Caco-2 (cell line): ENCODE results near the gene PIR. TPM values are rescaled to one million over a fixed set of nuclear protein-coding genes. Genes with fewer than 3 reads are reported as not detected.

ENCODE experiments used
- BruUV-seq: library from RNA; stranded (reverse); fragments of 400-500 nt; replicated peaks from 2 replicates; lab custom pipeline; 2021; lab: Mats Ljungman, UMichigan
- CTCF ChIA-PET: fragments of 300-600 bp; sonication (Branson Sonifier 250); formaldehyde crosslinking; loops from one replicate; lab custom pipeline; 2022; ENCODE audit warnings: antibody characterized with exemption; lab: Charles Lee
- POLR2A ChIA-PET: fragments of 300-600 bp; sonication (Branson Sonifier 250); formaldehyde crosslinking; loops from one replicate; lab custom pipeline; 2022; ENCODE audit warnings: antibody characterized with exemption; lab: Charles Lee
- DNase-seq, 2 experiments: peaks; one replicate each; pipeline versions ENCODE4 v3.0.0 to v3.0.0-alpha.2; 2020 to 2022
- H3K27me3 ChIP-seq: replicated peaks from 2 replicates; pipeline ENCODE4 v1.6.0; 2011; ENCODE audit warnings: low read length; ENCODE audit not compliant: control insufficient read depth, insufficient read depth
- H3K36me3 ChIP-seq: 2 replicates; pipeline ENCODE4 v1.5.1; 2011; ENCODE audit warnings: low read length; ENCODE audit not compliant: control insufficient read depth, insufficient read depth
- H3K4me1 ChIP-seq: fragments of 250-450 bp; sonication (Bioruptor Pico); 2 replicates; pipeline ENCODE4 v1.5.1; 2020; ENCODE audit warnings: mild to moderate bottlenecking
- H3K4me3 ChIP-seq: 2 replicates; pipeline ENCODE4 v1.5.1; 2011; ENCODE audit warnings: low read depth, mild to moderate bottlenecking, control low read depth, low read length
- H3K9me3 ChIP-seq: fragments of 250-450 bp; sonication (Bioruptor Pico); 2 replicates; pipeline ENCODE4 v1.5.1; 2020; ENCODE audit warnings: mild to moderate bottlenecking, moderate library complexity
- H3K27ac Mint-ChIP-seq: one replicate; pipeline ENCODE4 v1.8.0; 2022; ENCODE audit warnings: mixed read lengths; ENCODE audit not compliant: unreplicated experiment
- H3K27me3 Mint-ChIP-seq: one replicate; pipeline ENCODE4 v1.8.0; 2022; ENCODE audit warnings: mixed read lengths; ENCODE audit not compliant: insufficient read depth, unreplicated experiment
- H3K36me3 Mint-ChIP-seq: one replicate; pipeline ENCODE4 v1.8.0; 2022; ENCODE audit warnings: mild to moderate bottlenecking, mixed read lengths; ENCODE audit not compliant: insufficient read depth, unreplicated experiment
- H3K4me1 Mint-ChIP-seq: one replicate; pipeline ENCODE4 v1.8.0; 2022; ENCODE audit warnings: low read depth, mixed read lengths; ENCODE audit not compliant: unreplicated experiment
- H3K4me3 Mint-ChIP-seq: one replicate; pipeline ENCODE4 v1.8.0; 2022; ENCODE audit warnings: mild to moderate bottlenecking, moderate library complexity, mixed read lengths; ENCODE audit not compliant: unreplicated experiment
- H3K9me3 Mint-ChIP-seq: one replicate; pipeline ENCODE4 v1.8.0; 2022; ENCODE audit warnings: mixed read lengths; ENCODE audit not compliant: unreplicated experiment
- intact Hi-C: fragments of 100-400 bp; cut with micrococcal nuclease; formaldehyde crosslinking; loops from one replicate; pipeline ENCODE4 v1.10.0; 2022; ENCODE audit not compliant: unreplicated experiment
- total RNA-seq: library from RNA; stranded (reverse); gene quantifications from 2 replicates; pipeline ENCODE4 v1.2.3, GENCODE V29; 2022
- TF ChIP-seq, protein P1 (sequence below), 2 experiments: fragments of 200-600 bp in 1 of 2; IDR thresholded peaks; 1 replicate in 1 of 2; 2 replicates in 1 of 2; pipeline versions ENCODE4 v1.5.1 to v1.8.0; 2011 to 2022; ENCODE audit warnings: antibody characterized with exemption in 1 of 2, control low read depth in 1 of 2, inconsistent platforms in 1 of 2, low read depth in 1 of 2, low read length in 1 of 2, mild to moderate bottlenecking in 1 of 2, moderate library complexity in 1 of 2; ENCODE audit not compliant: insufficient read depth in 1 of 2, severe bottlenecking in 1 of 2, unreplicated experiment in 1 of 2

The PIR gene
- total RNA-seq, 1 experiment from 2014 or later = 15.7 TPM

DNA sequence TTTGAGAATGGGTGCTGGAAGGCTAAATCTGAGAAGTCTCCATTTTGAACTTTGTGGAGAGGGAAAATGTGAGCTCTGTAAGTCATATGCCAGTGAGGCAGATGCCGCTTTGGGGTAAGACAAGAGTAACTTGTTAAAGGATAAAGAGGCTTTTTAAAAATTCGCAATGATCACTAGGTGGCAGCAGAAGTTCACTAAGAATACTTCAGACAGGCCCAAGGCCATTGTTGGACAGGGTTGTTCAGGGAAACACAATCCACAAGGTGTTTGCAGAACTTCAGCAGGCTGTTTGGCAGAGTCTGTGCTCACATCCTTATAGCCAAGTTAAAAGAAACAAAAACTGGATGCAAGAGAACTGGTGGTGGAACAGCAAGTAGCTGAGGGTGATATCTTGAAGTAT lies 144.1 kb downstream of the PIR start:
- no peaks in the 10 kb centered on the region for H3K9me3 ChIP-seq
- DNase-seq = peak; percentile 38 to 49
- CTCF ChIA-PET = interaction anchor here (0.6 kb wide), 1 partner anchor 119 kb away, joined by 3 read pairs; no protein-coding TSS in a partner anchor
- BruUV-seq = no TSS peak
- no peak overlapping the region for H3K4me3 Mint-ChIP-seq
- TF ChIP-seq, protein P1, sequence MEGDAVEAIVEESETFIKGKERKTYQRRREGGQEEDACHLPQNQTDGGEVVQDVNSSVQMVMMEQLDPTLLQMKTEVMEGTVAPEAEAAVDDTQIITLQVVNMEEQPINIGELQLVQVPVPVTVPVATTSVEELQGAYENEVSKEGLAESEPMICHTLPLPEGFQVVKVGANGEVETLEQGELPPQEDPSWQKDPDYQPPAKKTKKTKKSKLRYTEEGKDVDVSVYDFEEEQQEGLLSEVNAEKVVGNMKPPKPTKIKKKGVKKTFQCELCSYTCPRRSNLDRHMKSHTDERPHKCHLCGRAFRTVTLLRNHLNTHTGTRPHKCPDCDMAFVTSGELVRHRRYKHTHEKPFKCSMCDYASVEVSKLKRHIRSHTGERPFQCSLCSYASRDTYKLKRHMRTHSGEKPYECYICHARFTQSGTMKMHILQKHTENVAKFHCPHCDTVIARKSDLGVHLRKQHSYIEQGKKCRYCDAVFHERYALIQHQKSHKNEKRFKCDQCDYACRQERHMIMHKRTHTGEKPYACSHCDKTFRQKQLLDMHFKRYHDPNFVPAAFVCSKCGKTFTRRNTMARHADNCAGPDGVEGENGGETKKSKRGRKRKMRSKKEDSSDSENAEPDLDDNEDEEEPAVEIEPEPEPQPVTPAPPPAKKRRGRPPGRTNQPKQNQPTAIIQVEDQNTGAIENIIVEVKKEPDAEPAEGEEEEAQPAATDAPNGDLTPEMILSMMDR (IDR thresholded peaks at IDR 0.05; ENCODE audit: insufficient read depth in 1 of 2, low read depth in 1 of 2, low read length in 1 of 2, severe bottlenecking in 1 of 2, unreplicated experiment in 1 of 2) = peak; percentile 24 to 29
- H3K9me3 Mint-ChIP-seq = no peaks in the 10 kb centered on the region
- POLR2A ChIA-PET = no interaction called here
- H3K4me3 ChIP-seq = no peak overlapping the region
- no peaks in the 10 kb centered on the region for H3K36me3 Mint-ChIP-seq
- no peak overlapping the region for H3K27ac Mint-ChIP-seq
- no peaks in the 10 kb centered on the region for H3K4me1 ChIP-seq
- H3K36me3 ChIP-seq = no peaks in the 10 kb centered on the region
- H3K4me1 Mint-ChIP-seq = no peaks in the 10 kb centered on the region
- H3K27me3 Mint-ChIP-seq = peaks cover 6% of the 10 kb centered on the region
- intact Hi-C loops = loop anchor here (1.0 to 10.0 kb wide), 3 partner anchors 119 to 296 kb away; no protein-coding TSS in a partner anchor
- no peaks in the 10 kb centered on the region for H3K27me3 ChIP-seq

DNA sequence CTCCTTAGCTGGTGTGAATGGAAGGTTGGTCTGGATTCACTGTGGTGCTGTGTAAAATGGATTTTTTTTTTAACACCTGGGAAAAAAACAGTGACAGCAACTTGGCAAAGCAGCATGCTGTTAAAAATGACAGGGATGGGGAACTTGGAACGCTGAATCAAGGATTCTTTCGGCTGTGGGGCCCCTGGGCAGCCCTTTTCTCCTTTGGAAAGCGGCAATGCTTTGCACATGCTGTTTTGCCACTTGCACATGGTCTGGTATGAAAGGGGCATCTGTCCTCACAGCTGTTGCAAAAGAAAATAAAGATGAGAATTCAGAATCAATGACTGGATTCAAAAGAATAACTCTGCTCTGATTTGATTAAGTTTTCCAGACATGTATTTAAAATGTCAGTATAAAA lies 147.2 kb downstream of the PIR start:
- Histone ChIP-seq H3K36me3 (no peaks in the 10 kb centered on the region), H3K4me1 (0 out of 2 replicates have a peak, but pooled peaks cover 3% of the 10 kb centered on the region), H3K27me3 (no peaks in the 10 kb centered on the region), H3K4me3 (no peak overlapping the region), H3K9me3 (no peaks in the 10 kb centered on the region)
- DNase-seq = no peak
- H3K4me1 Mint-ChIP-seq = no peaks in the 10 kb centered on the region
- intact Hi-C loops = loop anchor here (10.0 kb wide), 1 partner anchor 299 kb away; no protein-coding TSS in a partner anchor
- POLR2A ChIA-PET = no interaction called here
- H3K27ac Mint-ChIP-seq = no peak overlapping the region
- H3K4me3 Mint-ChIP-seq = no peak overlapping the region
- H3K27me3 Mint-ChIP-seq = peaks cover 6% of the 10 kb centered on the region
- CTCF ChIA-PET = no interaction called here
- TF ChIP-seq, protein P1 (IDR thresholded peaks at IDR 0.05; ENCODE audit: insufficient read depth in 1 of 2, low read depth in 1 of 2, low read length in 1 of 2, severe bottlenecking in 1 of 2, unreplicated experiment in 1 of 2) = no peak
- BruUV-seq = no TSS peak
- H3K9me3 Mint-ChIP-seq = no peaks in the 10 kb centered on the region
- no peaks in the 10 kb centered on the region for H3K36me3 Mint-ChIP-seq

DNA sequence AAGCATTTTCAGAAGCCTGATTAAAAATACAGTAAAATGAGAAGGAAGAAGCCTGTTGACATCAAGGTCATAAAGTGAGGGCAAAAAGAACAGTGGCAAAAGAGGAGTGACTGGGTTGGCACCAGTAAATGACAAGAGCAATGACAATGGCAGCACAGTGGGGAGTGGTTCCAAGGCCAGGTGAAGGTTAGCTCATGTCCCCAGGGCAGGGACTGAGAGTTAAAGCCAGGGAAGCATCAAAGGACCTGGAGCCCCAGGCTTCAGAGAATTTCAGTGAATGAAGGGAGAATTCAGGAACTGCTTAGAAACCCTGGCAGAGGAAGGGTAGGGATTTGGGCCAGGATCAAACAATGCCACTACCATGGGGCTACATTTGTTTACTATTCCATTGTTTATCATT lies 149.0 kb downstream of the PIR start:
- no peak overlapping the region for H3K27ac Mint-ChIP-seq
- H3K27me3 ChIP-seq = no peaks in the 10 kb centered on the region
- H3K4me3 Mint-ChIP-seq = no peak overlapping the region
- H3K4me3 ChIP-seq = no peak overlapping the region
- intact Hi-C loops = loop anchor here (10.0 kb wide), 1 partner anchor 301 kb away; no protein-coding TSS in a partner anchor
- POLR2A ChIA-PET = no interaction called here
- CTCF ChIA-PET = no interaction called here
- no TSS peak for BruUV-seq
- no peaks in the 10 kb centered on the region for H3K9me3 Mint-ChIP-seq
- H3K27me3 Mint-ChIP-seq = peaks cover 10% of the 10 kb centered on the region
- H3K4me1 Mint-ChIP-seq = no peaks in the 10 kb centered on the region
- TF ChIP-seq, protein P1 (IDR thresholded peaks at IDR 0.05; ENCODE audit: insufficient read depth in 1 of 2, low read depth in 1 of 2, low read length in 1 of 2, severe bottlenecking in 1 of 2, unreplicated experiment in 1 of 2) = no peak
- no peaks in the 10 kb centered on the region for H3K9me3 ChIP-seq
- H3K36me3 Mint-ChIP-seq = no peaks in the 10 kb centered on the region
- DNase-seq = no peak
- 0 out of 2 replicates have a peak, but pooled peaks cover 3% of the 10 kb centered on the region for H3K4me1 ChIP-seq
- no peaks in the 10 kb centered on the region for H3K36me3 ChIP-seq
